ENCODE measurements around the gene ARID5B. TPM values are rescaled to one million over a fixed set of nuclear protein-coding genes. Genes with fewer than 3 reads are reported as not detected.

Gene ARID5B
- total RNA-seq, 1 experiment from 2014 or later: 168 TPM

DNA sequence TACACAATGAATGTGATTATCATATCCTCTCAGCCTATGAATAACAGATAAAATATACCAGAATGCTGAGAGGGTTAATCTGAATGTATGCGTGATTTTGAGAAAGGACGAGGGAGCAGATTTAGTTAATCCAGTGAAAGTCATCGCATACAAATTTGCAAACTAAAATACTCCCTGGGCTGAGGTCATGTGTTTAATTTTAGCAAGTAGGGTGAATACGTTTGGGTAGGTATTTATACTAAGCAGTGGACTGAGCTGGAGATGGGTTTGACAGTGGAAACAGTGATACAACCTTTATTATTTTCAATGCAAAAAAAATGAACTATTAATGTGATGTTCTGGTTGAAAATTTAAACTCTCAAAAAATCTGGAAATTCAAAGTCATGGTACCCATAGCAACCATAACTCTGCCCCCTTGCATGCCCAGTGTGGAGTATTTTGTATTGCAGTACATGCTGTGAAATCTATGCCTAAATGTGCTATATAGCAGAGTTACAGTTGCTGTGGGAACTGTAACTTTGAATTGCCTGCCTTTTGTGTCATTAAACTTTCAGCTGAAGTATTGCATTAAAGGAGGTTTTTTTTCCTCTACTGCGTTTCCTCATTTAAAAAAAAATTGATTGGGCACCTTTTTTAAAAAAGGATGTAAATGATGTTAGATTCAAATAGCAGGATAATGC, 9.5 kb upstream of the ARID5B start:
- intact Hi-C loops (cut with micrococcal nuclease; ENCODE audit: unreplicated experiment): no loop called here
- Histone ChIP-seq H3K36me3 (ENCODE audit: control insufficient read depth, insufficient read depth, low read length) (no peaks in the 10 kb centered on the region), H3K27me3 (replicated peaks; ENCODE audit: control insufficient read depth, insufficient read depth, low read length) (no peaks in the 10 kb centered on the region), H3K9me3 (no peaks in the 10 kb centered on the region), H3K4me1 (peaks cover 16% of the 10 kb centered on the region), H3K4me3 (ENCODE audit: low read depth, low read length) (no peak overlapping the region)
- Mint-ChIP-seq H3K4me1 (ENCODE audit: low read depth, unreplicated experiment) (peaks cover 2% of the 10 kb centered on the region), H3K4me3 (ENCODE audit: unreplicated experiment) (no peak overlapping the region), H3K27me3 (ENCODE audit: insufficient read depth, unreplicated experiment) (no peaks in the 10 kb centered on the region), H3K9me3 (ENCODE audit: unreplicated experiment) (no peaks in the 10 kb centered on the region), H3K36me3 (ENCODE audit: insufficient read depth, unreplicated experiment) (no peaks in the 10 kb centered on the region), H3K27ac (ENCODE audit: unreplicated experiment) (no peak overlapping the region)
- CTCF ChIA-PET: no interaction called here
- TF ChIP-seq, protein P1, sequence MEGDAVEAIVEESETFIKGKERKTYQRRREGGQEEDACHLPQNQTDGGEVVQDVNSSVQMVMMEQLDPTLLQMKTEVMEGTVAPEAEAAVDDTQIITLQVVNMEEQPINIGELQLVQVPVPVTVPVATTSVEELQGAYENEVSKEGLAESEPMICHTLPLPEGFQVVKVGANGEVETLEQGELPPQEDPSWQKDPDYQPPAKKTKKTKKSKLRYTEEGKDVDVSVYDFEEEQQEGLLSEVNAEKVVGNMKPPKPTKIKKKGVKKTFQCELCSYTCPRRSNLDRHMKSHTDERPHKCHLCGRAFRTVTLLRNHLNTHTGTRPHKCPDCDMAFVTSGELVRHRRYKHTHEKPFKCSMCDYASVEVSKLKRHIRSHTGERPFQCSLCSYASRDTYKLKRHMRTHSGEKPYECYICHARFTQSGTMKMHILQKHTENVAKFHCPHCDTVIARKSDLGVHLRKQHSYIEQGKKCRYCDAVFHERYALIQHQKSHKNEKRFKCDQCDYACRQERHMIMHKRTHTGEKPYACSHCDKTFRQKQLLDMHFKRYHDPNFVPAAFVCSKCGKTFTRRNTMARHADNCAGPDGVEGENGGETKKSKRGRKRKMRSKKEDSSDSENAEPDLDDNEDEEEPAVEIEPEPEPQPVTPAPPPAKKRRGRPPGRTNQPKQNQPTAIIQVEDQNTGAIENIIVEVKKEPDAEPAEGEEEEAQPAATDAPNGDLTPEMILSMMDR (IDR thresholded peaks at IDR 0.05; ENCODE audit: insufficient read depth in 1 of 2, low read depth in 1 of 2, low read length in 1 of 2, severe bottlenecking in 1 of 2, unreplicated experiment in 1 of 2): no peak
- POLR2A ChIA-PET: no interaction called here
- BruUV-seq (replicated peaks): no TSS peak
- no peak for DNase-seq

DNA sequence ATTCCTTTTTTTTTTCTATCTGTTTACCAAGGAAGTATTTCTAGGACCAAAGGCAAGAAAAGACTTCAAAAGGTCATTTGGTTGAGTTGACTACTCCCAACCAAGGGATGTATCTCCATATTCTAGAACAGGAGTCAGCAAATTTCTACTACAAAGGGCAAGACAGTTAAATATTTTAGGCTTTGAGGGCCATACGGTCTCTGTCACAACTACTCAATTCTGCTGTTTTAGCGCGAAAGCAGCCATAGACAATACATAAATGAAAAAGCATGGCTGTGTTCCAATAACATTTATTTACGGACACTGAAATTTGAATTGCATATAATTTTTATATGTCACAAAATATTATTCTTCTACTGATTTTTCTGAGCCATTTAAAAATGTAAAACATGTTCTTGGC, 8.5 kb upstream of the ARID5B start:
- no peak overlapping the region for H3K4me3 ChIP-seq (ENCODE audit: low read depth, low read length)
- no peaks in the 10 kb centered on the region for H3K9me3 Mint-ChIP-seq (ENCODE audit: unreplicated experiment)
- no peaks in the 10 kb centered on the region for H3K9me3 ChIP-seq
- H3K4me3 Mint-ChIP-seq (ENCODE audit: unreplicated experiment): no peak overlapping the region
- TF ChIP-seq, protein P1 (IDR thresholded peaks at IDR 0.05; ENCODE audit: insufficient read depth in 1 of 2, low read depth in 1 of 2, low read length in 1 of 2, severe bottlenecking in 1 of 2, unreplicated experiment in 1 of 2): no peak
- no peak for DNase-seq
- H3K27me3 ChIP-seq (replicated peaks; ENCODE audit: control insufficient read depth, insufficient read depth, low read length): no peaks in the 10 kb centered on the region
- H3K36me3 Mint-ChIP-seq (ENCODE audit: insufficient read depth, unreplicated experiment): peaks cover 3% of the 10 kb centered on the region
- BruUV-seq (replicated peaks): no TSS peak
- no peaks in the 10 kb centered on the region for H3K27me3 Mint-ChIP-seq (ENCODE audit: insufficient read depth, unreplicated experiment)
- H3K36me3 ChIP-seq (ENCODE audit: control insufficient read depth, insufficient read depth, low read length): no peaks in the 10 kb centered on the region
- H3K4me1 Mint-ChIP-seq (ENCODE audit: low read depth, unreplicated experiment): peaks cover 11% of the 10 kb centered on the region
- H3K27ac Mint-ChIP-seq (ENCODE audit: unreplicated experiment): no peak overlapping the region
- CTCF ChIA-PET: interaction anchor here (0.6 kb wide), 1 partner anchor 41 kb away, joined by 3 read pairs; no protein-coding TSS in a partner anchor
- POLR2A ChIA-PET: no interaction called here
- intact Hi-C loops (cut with micrococcal nuclease; ENCODE audit: unreplicated experiment): no loop called here
- H3K4me1 ChIP-seq: peaks cover 25% of the 10 kb centered on the region

DNA sequence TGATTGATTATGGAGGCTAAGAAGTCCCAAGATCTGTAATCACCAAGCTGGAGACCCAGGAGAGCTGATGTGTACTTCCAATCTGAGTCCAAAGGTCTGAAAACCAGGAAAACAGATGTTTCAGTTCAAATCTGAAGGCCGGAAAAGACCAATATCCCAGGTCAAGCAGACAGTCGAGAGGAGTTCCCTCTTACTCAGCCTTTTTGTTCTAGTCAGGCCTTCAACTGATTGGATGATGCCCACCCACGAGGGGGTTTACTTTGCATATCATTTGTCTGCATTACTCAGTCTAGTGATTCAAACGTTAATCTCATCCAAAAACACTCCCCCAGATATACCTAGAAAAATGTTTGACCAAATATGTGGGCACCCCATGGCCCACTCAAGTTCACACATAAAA, 7.4 kb upstream of the ARID5B start:
- BruUV-seq (replicated peaks): no TSS peak
- intact Hi-C loops (cut with micrococcal nuclease; ENCODE audit: unreplicated experiment): no loop called here
- TF ChIP-seq, protein P1 (IDR thresholded peaks at IDR 0.05; ENCODE audit: insufficient read depth in 1 of 2, low read depth in 1 of 2, low read length in 1 of 2, severe bottlenecking in 1 of 2, unreplicated experiment in 1 of 2): no peak
- Mint-ChIP-seq H3K27me3 (ENCODE audit: insufficient read depth, unreplicated experiment) (no peaks in the 10 kb centered on the region), H3K4me1 (ENCODE audit: low read depth, unreplicated experiment) (peaks cover 23% of the 10 kb centered on the region), H3K27ac (ENCODE audit: unreplicated experiment) (no peak overlapping the region), H3K9me3 (ENCODE audit: unreplicated experiment) (no peaks in the 10 kb centered on the region), H3K36me3 (ENCODE audit: insufficient read depth, unreplicated experiment) (peaks cover 6% of the 10 kb centered on the region), H3K4me3 (ENCODE audit: unreplicated experiment) (no peak overlapping the region)
- CTCF ChIA-PET: no interaction called here
- Histone ChIP-seq H3K4me1 (peaks cover 37% of the 10 kb centered on the region), H3K36me3 (ENCODE audit: control insufficient read depth, insufficient read depth, low read length) (no peaks in the 10 kb centered on the region), H3K4me3 (ENCODE audit: low read depth, low read length) (no peak overlapping the region), H3K9me3 (no peaks in the 10 kb centered on the region), H3K27me3 (replicated peaks; ENCODE audit: control insufficient read depth, insufficient read depth, low read length) (no peaks in the 10 kb centered on the region)
- POLR2A ChIA-PET: no interaction called here
- DNase-seq: no peak

Measured in Caco-2 (cell line).